ENCODE measurements around the gene MLF1.

GRCh38 chr3:158548691-158549090 is 22.3 kb upstream of the MLF1 start:
- TF ChIP-seq EZH2 (IDR thresholded peaks at IDR 0.05), result no peak
- no peak for TF ChIP-seq CTCF (IDR thresholded peaks at IDR 0.05)
- no peak for TF ChIP-seq EZH2phosphoT487 (IDR thresholded peaks at IDR 0.05)
